PFSK-1 (cell line): Measurements from ENCODE around the gene KRTAP10-6.

ENCODE experiments used
- FOXP2 ChIP-seq: optimal IDR thresholded peaks from 2 replicates; pipeline ENCODE3; 2011; ENCODE audit warnings: borderline replicate concordance, control low read depth, inconsistent platforms; ENCODE audit not compliant: insufficient read depth; ENCODE audit errors: extremely low read length, extremely low read depth
- POLR2AphosphoS5 ChIP-seq: IDR thresholded peaks from 2 replicates; pipeline ENCODE4 v1.6.1; 2012; ENCODE audit warnings: low read depth, mild to moderate bottlenecking, control low read depth, low read length, moderate library complexity
- REST ChIP-seq, 2 experiments: IDR thresholded peaks; 2 replicates each; pipeline versions ENCODE4 v1.6.1 to v1.8.0; 2011 to 2012; ENCODE audit warnings: low read depth in 2 of 2, low read length in 2 of 2, control low read depth in 1 of 2, inconsistent platforms in 1 of 2, mild to moderate bottlenecking in 1 of 2, moderate library complexity in 1 of 2; ENCODE audit not compliant: insufficient read depth in 1 of 2
- SIN3A ChIP-seq: IDR thresholded peaks from 2 replicates; pipeline ENCODE4 v1.6.1; 2012; ENCODE audit warnings: mild to moderate bottlenecking, low read length, moderate library complexity, borderline replicate concordance; ENCODE audit not compliant: insufficient read depth
- TAF1 ChIP-seq: IDR thresholded peaks from 2 replicates; pipeline ENCODE4 v1.6.1; 2012; ENCODE audit warnings: low read length, control low read depth, borderline replicate concordance; ENCODE audit not compliant: insufficient read depth

The KRTAP10-6 gene

DNA sequence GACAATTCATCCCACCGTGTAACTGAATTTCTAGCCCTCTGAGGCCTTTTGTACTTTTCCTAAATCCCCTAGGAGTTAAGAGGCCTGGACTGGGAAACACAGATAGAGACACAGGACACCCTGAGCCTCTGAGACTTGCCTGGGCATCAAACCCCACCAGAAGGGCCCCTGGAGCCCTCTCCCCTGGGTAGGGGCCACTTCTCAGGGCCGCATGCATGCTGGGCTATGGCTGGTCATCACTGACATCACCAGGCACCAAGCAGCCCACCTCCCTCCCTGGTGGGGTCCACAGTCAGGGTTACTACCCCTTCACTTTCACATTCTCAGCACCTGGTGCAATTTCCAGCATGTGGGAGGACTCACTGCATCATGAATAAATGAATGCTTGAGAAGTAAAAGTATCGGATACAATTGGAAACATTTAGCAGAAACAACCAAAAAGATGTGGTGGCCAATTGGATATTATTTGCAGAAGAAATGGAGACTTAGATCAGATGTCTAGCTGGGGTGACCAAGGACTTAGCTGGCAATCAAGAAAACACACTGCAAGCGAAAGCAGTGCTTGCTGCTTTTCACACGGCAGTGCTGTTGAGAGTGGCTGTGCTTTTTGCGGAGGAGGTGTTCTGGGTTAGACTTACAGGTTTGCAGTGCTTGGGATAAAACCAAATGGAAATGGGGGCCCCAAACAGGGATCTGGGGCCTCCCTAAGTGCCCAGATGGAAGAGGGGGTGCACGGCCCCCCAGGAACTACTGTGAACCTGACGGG lies 7.1 kb upstream of the KRTAP10-6 start:
- TF ChIP-seq SIN3A = no peak
- TF ChIP-seq REST (IDR thresholded peaks at IDR 0.05; ENCODE audit: insufficient read depth in 1 of 2, low read depth in 2 of 2, low read length in 2 of 2) = no peak
- TF ChIP-seq TAF1 = no peak
- no peak for TF ChIP-seq FOXP2
- TF ChIP-seq POLR2AphosphoS5 = no peak

- TF ChIP-seq POLR2AphosphoS5 = no peak
- TF ChIP-seq TAF1 = no peak
- no peak for TF ChIP-seq SIN3A
- no peak for TF ChIP-seq FOXP2
- no peak for TF ChIP-seq REST (IDR thresholded peaks at IDR 0.05; ENCODE audit: insufficient read depth in 1 of 2, low read depth in 2 of 2, low read length in 2 of 2)
These were observed 5.8 kb upstream of the KRTAP10-6 start for GRCh38 chr21:44598061-44598460.

- no peak for TF ChIP-seq FOXP2
- TF ChIP-seq REST (IDR thresholded peaks at IDR 0.05; ENCODE audit: insufficient read depth in 1 of 2, low read depth in 2 of 2, low read length in 2 of 2) = no peak
- TF ChIP-seq TAF1 = no peak
- no peak for TF ChIP-seq SIN3A
- TF ChIP-seq POLR2AphosphoS5 = no peak
These were observed 3.9 kb upstream of the KRTAP10-6 start for GRCh38 chr21:44596068-44596725.

- TF ChIP-seq SIN3A (no peak), FOXP2 (no peak), REST (IDR thresholded peaks at IDR 0.05; ENCODE audit: insufficient read depth in 1 of 2, low read depth in 2 of 2, low read length in 2 of 2) (no peak)
These were observed 3.2 kb upstream of the KRTAP10-6 start for GRCh38 chr21:44595524-44595923.

- TF ChIP-seq FOXP2 (no peak), TAF1 (no peak), POLR2AphosphoS5 (no peak), SIN3A (no peak), REST (IDR thresholded peaks at IDR 0.05; ENCODE audit: insufficient read depth in 1 of 2, low read depth in 2 of 2, low read length in 2 of 2) (no peak)
These were observed 2.2 kb upstream of the KRTAP10-6 start for GRCh38 chr21:44594406-44594916.
